ENCODE data around the gene VCAM1.
"Not testable (repeated sequence)": the region's sequence is repeated elsewhere in the genome, so short reads cannot be mapped to it uniquely, and the experiment has no call there.

Gene VCAM1

GRCh38 chr1:100780814-100781213 is 61.3 kb downstream of the VCAM1 start:
- DNase-seq (ENCODE audit: low read depth), result no peak

GRCh38 chr1:100781728-100782127 is 62.2 kb downstream of the VCAM1 start:
- not testable (repeated sequence) for DNase-seq (ENCODE audit: low read depth)

- DNase-seq (ENCODE audit: low read depth), result no peak
These were observed 63.0 kb downstream of the VCAM1 start for GRCh38 chr1:100782473-100783039.

DNA sequence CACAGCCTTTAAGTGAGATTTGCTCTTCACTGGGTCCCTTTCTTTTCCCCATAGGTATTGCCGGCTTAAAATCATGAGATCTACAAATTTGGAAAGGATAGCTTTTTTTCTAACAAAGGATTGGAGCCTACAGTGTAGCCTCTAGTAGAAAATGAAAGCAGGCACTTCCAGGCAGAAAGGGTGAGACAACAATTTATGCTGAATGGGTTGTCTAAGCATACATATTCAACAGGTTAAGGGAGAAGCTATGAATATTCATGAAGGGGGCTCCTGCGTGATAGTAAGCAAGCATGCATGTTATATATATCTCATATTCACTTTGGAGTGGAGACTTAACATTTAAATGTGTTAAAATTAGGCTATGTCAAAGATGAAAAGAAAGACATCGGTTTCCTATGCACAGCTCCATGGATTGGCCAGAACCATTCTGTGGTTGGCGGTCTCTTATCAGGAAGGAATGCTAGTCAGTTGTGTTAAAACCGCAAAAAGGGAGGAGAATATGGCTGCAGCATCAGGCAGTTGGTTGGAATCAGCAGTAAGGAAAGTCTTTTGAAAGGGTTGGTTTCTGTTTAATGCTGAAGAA is 66.0 kb downstream of the VCAM1 start:
- DNase-seq (ENCODE audit: low read depth), result no peak

GRCh38 chr1:100786870-100787269 is 67.3 kb downstream of the VCAM1 start:
- DNase-seq (ENCODE audit: low read depth), result no peak

Measured in stimulated activated CD8-positive, alpha-beta memory T cell treated with anti-CD3 and anti-CD28 coated beads, Interleukin-15, amount 100 ng/mL, for 24 hours (primary cell).